Smooth muscle cell (in vitro differentiated cells): ENCODE data around the gene WNK1. TPM values are rescaled to one million over a fixed set of nuclear protein-coding genes. Genes with fewer than 3 reads are reported as not detected.

Experiments
- DNase-seq: peaks from one replicate; lab custom pipeline; 2025; ENCODE audit not compliant: unreplicated experiment; lab: John Stamatoyannopoulos, UW
- H2AFZ ChIP-seq: fragments of 200-600 bp; sonication (generic); 2 replicates; pipeline ENCODE4 v1.6.0; 2016; ENCODE audit warnings: antibody characterized with exemption, low read depth, mild to moderate bottlenecking
- H3F3A ChIP-seq: fragments of 200-600 bp; sonication (generic); 2 replicates; pipeline ENCODE4 v1.6.0; 2017; ENCODE audit warnings: antibody characterized with exemption, low read depth
- H3K27ac ChIP-seq: fragments of 200-600 bp; sonication (generic); 2 replicates; pipeline ENCODE4 v1.5.1; 2016; ENCODE audit warnings: low read depth, mild to moderate bottlenecking
- H3K27me3 ChIP-seq: fragments of 200-600 bp; sonication (generic); 2 replicates; pipeline ENCODE4 v1.6.1; 2016; ENCODE audit warnings: low read depth, mild to moderate bottlenecking
- H3K36me3 ChIP-seq: fragments of 200-600 bp; sonication (generic); 2 replicates; pipeline ENCODE4 v1.5.1; 2016; ENCODE audit warnings: low read depth
- H3K4me1 ChIP-seq: fragments of 200-600 bp; sonication (generic); 2 replicates; pipeline ENCODE4 v1.5.1; 2016; ENCODE audit warnings: low read depth
- H3K4me2 ChIP-seq: fragments of 200-600 bp; sonication (generic); 2 replicates; pipeline ENCODE4 v1.6.0; 2016; ENCODE audit warnings: mild to moderate bottlenecking
- H3K4me3 ChIP-seq: fragments of 200-600 bp; sonication (generic); 2 replicates; pipeline ENCODE4 v1.5.1; 2016; ENCODE audit warnings: mild to moderate bottlenecking
- H3K79me2 ChIP-seq: fragments of 200-600 bp; sonication (generic); 2 replicates; pipeline ENCODE4 v1.6.0; 2016; ENCODE audit warnings: low read depth, mild to moderate bottlenecking
- H3K9ac ChIP-seq: fragments of 200-600 bp; sonication (generic); 2 replicates; pipeline ENCODE4 v1.6.0; 2016; ENCODE audit warnings: low read depth
- H3K9me3 ChIP-seq: fragments of 200-600 bp; sonication (generic); replicated peaks from 2 replicates; pipeline ENCODE4 v1.5.1; 2016; ENCODE audit warnings: low read depth
- H4K20me1 ChIP-seq: fragments of 200-600 bp; sonication (generic); 2 replicates; pipeline ENCODE4 v1.6.0; 2016; ENCODE audit warnings: low read depth
- WGBS: methylation state at CpG from one replicate; pipeline ENCODE4 v1.1.7; 2016; ENCODE audit warnings: low lambda C conversion rate; 5-methylcytosine and 5-hydroxymethylcytosine counted together
- polyA plus RNA-seq: library from polyadenylated mRNA; unstranded; fragments of >200 nt; fragmentation: Nextera tagmentation; extraction: Ambion mirVana; gene quantifications from 2 replicates; pipeline ENCODE4 v1.2.1, GENCODE V29; 2016
- total RNA-seq: library from RNA; depleted of rRNA; stranded (reverse); fragments of >200 nt; gene quantifications from 2 replicates; pipeline ENCODE4 v1.2.3, GENCODE V29; 2014
- TF ChIP-seq, protein P1 (sequence below): fragments of 200-600 bp; sonication (generic); IDR thresholded peaks from 2 replicates; pipeline ENCODE4 v1.5.1; 2017; ENCODE audit warnings: borderline replicate concordance, mild to moderate bottlenecking, antibody characterized with exemption; ENCODE audit not compliant: insufficient read depth, poor library complexity, severe bottlenecking

WNK1 gene
- total and polyA plus RNA-seq, 2 experiments from 2014 or later = 42.2 to 104 TPM

DNA sequence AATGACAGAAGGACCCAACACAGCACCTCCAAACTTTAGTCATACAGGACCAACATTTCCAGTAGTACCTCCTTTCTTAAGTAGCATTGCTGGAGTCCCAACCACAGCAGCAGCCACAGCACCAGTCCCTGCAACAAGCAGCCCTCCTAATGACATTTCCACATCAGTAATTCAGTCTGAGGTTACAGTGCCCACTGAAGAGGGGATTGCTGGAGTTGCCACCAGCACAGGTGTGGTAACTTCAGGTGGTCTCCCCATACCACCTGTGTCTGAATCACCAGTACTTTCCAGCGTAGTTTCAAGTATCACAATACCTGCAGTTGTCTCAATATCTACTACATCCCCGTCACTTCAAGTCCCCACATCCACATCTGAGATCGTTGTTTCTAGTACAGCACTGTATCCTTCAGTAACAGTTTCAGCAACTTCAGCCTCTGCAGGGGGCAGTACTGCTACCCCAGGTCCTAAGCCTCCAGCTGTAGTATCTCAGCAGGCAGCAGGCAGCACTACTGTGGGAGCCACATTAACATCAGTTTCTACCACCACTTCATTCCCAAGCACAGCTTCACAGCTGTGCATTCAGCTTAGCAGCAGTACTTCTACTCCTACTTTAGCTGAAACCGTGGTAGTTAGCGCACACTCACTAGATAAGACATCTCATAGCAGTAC, 132.5 kb downstream of the WNK1 start:
- 98% methylated on average over 5 of the region's 5 CpGs for WGBS
- Histone ChIP-seq H2AFZ (no peak overlapping the region), H3K27me3 (no peaks in the 10 kb centered on the region), H3K36me3 (peaks cover 64% of the 10 kb centered on the region), H3K4me1 (no peaks in the 10 kb centered on the region), H4K20me1 (no peaks in the 10 kb centered on the region), H3F3A (peaks cover 3% of the 10 kb centered on the region), H3K27ac (no peak overlapping the region), H3K9ac (no peak overlapping the region), H3K4me2 (no peak overlapping the region), H3K79me2 (no peaks in the 10 kb centered on the region), H3K4me3 (no peak overlapping the region), H3K9me3 (no peaks in the 10 kb centered on the region)
- no peak for DNase-seq
- TF ChIP-seq, protein P1, sequence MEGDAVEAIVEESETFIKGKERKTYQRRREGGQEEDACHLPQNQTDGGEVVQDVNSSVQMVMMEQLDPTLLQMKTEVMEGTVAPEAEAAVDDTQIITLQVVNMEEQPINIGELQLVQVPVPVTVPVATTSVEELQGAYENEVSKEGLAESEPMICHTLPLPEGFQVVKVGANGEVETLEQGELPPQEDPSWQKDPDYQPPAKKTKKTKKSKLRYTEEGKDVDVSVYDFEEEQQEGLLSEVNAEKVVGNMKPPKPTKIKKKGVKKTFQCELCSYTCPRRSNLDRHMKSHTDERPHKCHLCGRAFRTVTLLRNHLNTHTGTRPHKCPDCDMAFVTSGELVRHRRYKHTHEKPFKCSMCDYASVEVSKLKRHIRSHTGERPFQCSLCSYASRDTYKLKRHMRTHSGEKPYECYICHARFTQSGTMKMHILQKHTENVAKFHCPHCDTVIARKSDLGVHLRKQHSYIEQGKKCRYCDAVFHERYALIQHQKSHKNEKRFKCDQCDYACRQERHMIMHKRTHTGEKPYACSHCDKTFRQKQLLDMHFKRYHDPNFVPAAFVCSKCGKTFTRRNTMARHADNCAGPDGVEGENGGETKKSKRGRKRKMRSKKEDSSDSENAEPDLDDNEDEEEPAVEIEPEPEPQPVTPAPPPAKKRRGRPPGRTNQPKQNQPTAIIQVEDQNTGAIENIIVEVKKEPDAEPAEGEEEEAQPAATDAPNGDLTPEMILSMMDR = no peak

DNA sequence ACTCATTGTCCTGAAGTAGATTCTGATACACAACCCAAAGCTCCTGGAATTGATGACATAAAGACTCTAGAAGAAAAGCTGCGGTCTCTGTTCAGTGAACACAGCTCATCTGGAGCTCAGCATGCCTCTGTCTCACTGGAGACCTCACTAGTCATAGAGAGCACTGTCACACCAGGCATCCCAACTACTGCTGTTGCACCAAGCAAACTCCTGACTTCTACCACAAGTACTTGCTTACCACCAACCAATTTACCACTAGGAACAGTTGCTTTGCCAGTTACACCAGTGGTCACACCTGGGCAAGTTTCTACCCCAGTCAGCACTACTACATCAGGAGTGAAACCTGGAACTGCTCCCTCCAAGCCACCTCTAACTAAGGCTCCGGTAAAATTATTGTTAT, 133.3 kb downstream of the WNK1 start:
- H2AFZ ChIP-seq = no peak overlapping the region
- peaks cover 67% of the 10 kb centered on the region for H3K36me3 ChIP-seq
- H3K4me2 ChIP-seq = no peak overlapping the region
- H3K27me3 ChIP-seq = no peaks in the 10 kb centered on the region
- H3K4me3 ChIP-seq = no peak overlapping the region
- no peaks in the 10 kb centered on the region for H4K20me1 ChIP-seq
- 100% methylated on average over 2 of the region's 2 CpGs for WGBS
- no peaks in the 10 kb centered on the region for H3K79me2 ChIP-seq
- no peak for DNase-seq
- H3F3A ChIP-seq = peaks cover 3% of the 10 kb centered on the region
- no peaks in the 10 kb centered on the region for H3K9me3 ChIP-seq
- H3K27ac ChIP-seq = no peak overlapping the region
- no peaks in the 10 kb centered on the region for H3K4me1 ChIP-seq
- H3K9ac ChIP-seq = no peak overlapping the region
- TF ChIP-seq, protein P1 = no peak

DNA sequence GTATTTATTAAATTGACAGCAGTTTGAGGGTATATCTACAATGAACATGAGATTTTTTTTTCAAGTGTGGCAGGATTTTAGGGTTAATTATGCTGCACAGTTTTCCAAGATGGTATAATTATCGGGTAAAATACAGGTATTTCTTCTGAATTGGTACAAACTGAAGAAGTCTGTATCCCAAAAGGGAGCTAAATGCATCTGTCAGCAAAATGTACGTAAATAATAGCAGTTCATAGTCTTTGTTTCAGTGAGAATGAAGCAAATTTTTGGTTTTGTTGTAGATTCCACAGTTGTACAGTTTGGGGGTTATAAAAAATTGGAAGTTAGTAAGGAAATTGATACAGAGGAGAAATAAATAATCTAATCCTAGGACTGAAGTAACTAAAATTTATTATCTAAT, 133.8 kb downstream of the WNK1 start:
- Histone ChIP-seq H3K4me3 (no peak overlapping the region), H3K27me3 (no peaks in the 10 kb centered on the region), H3K4me2 (no peak overlapping the region), H3K4me1 (no peaks in the 10 kb centered on the region), H3K36me3 (peaks cover 70% of the 10 kb centered on the region), H3K27ac (no peak overlapping the region), H3K79me2 (no peaks in the 10 kb centered on the region), H3F3A (peaks cover 3% of the 10 kb centered on the region), H3K9me3 (no peaks in the 10 kb centered on the region), H4K20me1 (no peaks in the 10 kb centered on the region), H2AFZ (no peak overlapping the region), H3K9ac (no peak overlapping the region)
- TF ChIP-seq, protein P1 = no peak
- WGBS = 96% methylated on average over 2 of the region's 2 CpGs
- no peak for DNase-seq

DNA sequence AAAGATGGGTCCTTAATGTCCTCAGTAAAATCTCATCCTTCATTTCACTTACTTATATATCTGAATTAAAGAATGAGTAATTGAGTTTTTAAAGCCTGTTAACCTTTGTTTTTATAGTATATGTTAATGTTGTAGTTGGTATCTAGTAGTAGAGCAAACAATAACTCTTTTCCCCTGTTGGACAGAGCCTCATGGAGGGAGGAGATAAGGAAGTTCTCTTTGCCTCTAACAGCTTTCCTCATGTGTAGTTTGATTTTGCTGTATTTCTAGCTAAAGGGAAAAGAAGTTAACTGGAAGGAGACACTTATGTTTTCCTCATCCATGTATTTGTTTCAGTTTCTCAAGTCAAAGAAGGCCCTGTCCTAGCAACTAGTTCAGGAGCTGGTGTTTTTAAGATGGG, 141.8 kb downstream of the WNK1 start:
- Histone ChIP-seq H3F3A (peaks cover 8% of the 10 kb centered on the region), H3K9me3 (no peaks in the 10 kb centered on the region), H3K27ac (no peak overlapping the region), H3K36me3 (peaks cover 35% of the 10 kb centered on the region), H3K79me2 (no peaks in the 10 kb centered on the region), H3K27me3 (no peaks in the 10 kb centered on the region), H3K4me1 (no peaks in the 10 kb centered on the region), H3K4me2 (no peak overlapping the region), H4K20me1 (no peaks in the 10 kb centered on the region), H3K4me3 (no peak overlapping the region), H3K9ac (no peak overlapping the region), H2AFZ (no peak overlapping the region)
- no peak for DNase-seq
- TF ChIP-seq, protein P1 = no peak
